GM10266 (cell line): ENCODE results near the gene IGLL5.

ENCODE experiments used
- DNase-seq: peaks from one replicate; pipeline ENCODE4 v3.0.0; 2012; ENCODE audit errors: extremely low spot score
- CTCF ChIP-seq: IDR thresholded peaks from 2 replicates; pipeline ENCODE4 v1.5.1; 2012; ENCODE audit warnings: mild to moderate bottlenecking, low read depth; ENCODE audit not compliant: control insufficient read depth, insufficient read depth; ENCODE audit errors: missing control alignments

IGLL5 gene

DNA sequence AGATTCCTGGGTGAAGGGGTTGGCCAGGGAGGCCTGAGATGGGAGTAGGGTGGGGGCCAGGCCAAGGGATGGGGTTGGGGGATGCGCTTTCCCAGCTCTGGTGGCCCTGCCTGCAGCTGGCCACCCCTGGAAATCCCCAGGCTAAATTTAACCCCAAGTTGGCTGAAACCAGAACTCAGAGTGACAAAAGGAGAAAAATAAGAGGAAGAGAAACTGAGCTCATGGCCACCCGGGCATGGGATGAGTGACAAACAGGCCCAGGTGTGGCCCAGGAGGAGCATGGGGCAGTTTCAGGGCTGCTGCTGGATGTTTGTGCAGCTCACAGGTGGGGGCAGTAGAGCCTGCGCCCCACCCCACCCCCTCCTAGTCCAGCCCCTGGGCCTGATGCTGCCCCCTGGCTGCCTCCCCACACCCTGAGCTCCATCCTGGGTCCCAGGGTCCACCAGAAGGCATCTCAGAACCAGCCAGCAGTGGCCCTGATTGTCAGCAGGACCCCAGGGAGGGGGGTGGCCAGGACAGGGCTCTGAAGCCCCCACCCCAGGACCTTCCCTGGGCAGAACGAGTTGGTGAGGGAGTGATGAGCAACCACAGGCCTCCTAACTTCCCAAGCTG is 48.0 kb downstream of the IGLL5 start:
- peak; percentile 89 for DNase-seq
- peak; percentile 69 for TF ChIP-seq CTCF

DNA sequence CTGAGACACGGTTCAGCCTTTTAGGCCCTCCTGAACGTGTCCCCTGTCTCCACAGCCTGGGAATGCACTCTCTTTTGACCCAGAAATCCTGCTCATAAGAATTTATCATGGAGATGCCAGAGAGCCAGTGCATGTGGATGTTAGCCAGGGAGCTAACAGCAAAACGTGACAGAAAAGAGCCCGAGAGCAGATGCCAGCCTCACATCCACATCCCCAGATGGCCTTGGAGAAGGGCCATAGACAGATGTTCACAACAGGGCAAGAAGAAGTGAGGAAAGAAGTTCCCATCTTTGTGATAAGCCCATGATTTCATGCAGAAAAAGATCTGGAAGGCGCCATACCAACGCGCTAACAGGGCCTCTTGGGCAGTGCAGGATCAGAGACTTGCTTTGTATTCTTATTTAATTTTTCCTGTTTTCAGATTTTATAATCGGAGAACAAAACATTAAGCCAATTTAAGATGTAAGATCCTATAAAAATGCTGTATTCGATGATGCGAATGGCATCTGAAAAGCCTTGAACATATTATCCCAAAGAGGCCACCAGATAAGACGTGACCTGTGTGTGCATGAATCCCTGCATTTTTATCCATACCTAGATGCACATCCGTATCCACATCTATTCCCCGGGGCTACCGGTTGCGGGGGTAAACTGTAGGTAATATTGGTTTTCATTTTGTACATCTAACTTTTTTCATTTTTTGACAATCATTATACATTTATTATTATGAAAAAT is 48.7 kb downstream of the IGLL5 start:
- DNase-seq: no peak
- TF ChIP-seq CTCF: no peak

- no peak for TF ChIP-seq CTCF
- DNase-seq: no peak
These were observed 49.5 kb downstream of the IGLL5 start for GRCh38 chr22:22936915-22937656.

DNA sequence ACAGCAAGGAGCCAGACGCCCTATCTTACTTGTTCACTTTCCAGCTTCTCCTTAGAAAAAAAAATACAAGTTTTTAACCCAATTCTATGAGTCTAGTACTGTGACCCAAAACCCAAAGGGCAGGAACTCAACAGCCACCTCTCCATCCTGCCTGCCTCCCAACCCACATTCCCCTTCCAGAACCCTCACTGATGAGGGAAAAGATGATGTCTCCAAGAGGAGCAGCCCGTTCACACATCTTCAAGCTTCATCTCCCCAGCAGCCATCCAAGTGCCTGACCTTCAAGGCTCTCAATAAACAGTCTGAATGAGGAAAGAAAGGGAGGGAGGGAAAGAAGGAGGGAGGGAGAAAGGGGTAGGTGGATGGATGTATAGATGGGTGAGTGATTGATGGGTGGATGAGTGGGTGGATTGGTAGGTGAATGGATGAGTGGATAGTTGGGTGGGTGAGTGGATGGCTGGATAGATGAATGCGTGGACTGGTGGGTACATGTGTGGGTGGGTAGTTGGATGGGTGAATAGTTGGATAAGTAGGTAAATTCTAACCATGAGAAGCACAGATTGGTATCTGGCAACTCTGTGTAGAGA is 50.4 kb downstream of the IGLL5 start:
- DNase-seq: no peak
- TF ChIP-seq CTCF: no peak

DNA sequence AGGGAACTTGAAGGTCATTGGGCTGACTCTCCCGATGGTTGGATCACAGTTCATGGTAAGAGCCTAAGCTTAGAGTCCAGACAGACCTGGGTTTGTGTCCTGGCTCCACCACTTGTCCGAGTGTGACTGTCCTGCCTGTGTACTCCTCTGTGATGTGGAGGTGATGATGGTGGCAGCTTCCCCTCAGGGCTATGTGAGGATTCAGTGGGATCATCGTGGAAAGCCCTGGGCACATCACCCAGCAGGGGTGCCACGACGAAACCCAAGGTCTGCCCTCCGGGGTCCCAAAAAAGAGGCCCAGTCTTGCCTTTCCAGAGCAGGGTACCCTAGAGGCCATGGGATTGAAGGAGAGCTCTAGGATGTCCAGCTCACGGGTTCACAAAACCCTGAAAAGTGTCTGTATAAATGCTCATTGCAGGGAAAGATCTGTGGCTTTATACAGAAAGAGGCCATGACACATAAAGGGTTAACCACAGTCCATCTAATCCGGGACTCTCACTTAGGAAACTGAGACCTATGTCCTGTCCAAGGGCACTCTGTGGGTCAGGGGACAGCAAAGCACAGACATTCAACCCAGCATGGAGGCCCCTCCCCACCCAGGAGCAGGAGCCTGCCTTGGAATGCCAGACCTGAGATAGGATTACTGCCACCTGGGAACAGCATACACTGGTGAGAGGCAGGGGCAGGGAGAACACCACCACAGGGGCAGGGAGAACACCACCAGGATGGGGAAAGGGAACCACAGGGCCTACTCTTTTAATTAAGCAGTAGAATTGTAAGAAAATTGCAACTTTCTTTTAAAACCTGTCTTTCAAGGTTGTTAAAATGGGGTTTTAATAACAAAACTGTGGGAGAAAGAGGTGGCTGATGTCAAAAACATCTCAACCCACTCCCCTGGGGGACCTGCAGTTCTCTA is 51.3 kb downstream of the IGLL5 start:
- no peak for DNase-seq
- no peak for TF ChIP-seq CTCF

DNA sequence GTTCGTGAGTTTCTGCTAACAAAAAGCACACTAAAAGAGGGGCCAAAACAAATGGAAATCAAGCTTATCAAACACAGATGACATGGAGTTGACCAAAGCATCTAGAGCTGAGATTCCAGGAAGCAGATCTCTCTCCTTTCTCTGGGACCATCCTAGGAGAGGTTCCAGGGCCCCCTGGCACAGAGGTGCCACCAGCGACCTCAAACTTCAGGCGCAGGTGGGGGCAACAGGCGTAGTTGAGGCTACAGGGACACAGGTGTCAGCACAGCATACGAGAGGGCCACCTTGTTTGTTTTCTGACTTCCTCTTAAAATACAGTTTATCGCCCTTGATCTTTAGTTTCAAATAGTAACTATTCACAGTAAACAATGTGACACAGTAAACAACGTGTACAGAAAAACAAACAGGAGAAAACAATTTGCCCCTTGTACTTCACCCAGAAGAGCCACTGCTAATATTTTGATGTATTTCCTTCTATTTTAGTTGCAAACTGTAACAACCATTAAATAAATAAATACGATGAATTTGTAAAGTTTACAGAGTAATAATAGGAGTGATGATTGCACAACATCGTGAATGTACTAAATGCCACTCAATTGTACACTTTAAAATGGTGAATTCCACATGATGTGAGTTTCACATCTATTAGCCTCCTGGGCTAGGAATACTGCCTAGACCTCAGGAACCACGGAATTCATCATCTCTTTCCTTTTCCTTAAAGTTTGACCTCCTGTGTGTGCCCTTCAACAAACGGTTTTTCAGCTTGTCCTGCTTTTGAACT is 52.2 kb downstream of the IGLL5 start:
- no peak for DNase-seq
- no peak for TF ChIP-seq CTCF
